HL-60 (cell line): ENCODE results near the gene PPP2R3A.

Experiments
- GABPA ChIP-seq: IDR thresholded peaks from 2 replicates; pipeline ENCODE4 v1.6.1; 2012; ENCODE audit warnings: low read depth
- POLR2AphosphoS5 ChIP-seq: IDR thresholded peaks from 2 replicates; pipeline ENCODE4 v1.6.1; 2012; ENCODE audit warnings: low read depth
- TF ChIP-seq, protein P1 (sequence below): IDR thresholded peaks from one replicate; pipeline ENCODE4 v1.5.1; 2011; ENCODE audit warnings: low read length, control low read depth, inconsistent platforms; ENCODE audit not compliant: insufficient read depth
- TF ChIP-seq, protein P2 (sequence below): IDR thresholded peaks from 2 replicates; pipeline ENCODE4 v1.6.1; 2012; ENCODE audit warnings: low read depth; ENCODE audit not compliant: insufficient replicate concordance

DNA sequence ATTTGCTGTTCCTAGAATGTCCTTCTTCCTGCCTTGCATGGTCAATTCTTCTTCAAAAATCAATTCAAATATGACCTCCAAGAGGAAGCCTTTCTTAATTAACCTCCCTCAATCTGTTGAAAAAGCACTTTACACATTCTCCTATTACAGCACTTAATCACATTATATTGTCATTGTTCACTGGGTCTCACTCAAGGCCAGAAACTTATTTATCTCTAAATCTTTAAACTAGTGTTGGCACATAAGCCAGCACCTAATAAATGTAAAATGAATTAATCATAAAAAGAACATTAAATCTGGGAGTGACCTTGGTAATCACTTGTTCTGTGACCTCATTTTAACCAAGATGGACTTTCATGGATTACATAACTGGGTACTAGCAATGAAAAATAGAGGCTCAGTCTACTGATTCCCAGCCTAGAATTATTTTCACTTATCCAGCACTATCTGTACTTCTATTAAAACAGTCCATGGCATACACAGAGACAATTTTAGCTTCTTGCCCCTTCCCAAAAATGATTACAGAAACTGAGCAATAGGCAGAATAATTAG, 208.5 kb downstream of the PPP2R3A start:
- TF ChIP-seq, protein P1, sequence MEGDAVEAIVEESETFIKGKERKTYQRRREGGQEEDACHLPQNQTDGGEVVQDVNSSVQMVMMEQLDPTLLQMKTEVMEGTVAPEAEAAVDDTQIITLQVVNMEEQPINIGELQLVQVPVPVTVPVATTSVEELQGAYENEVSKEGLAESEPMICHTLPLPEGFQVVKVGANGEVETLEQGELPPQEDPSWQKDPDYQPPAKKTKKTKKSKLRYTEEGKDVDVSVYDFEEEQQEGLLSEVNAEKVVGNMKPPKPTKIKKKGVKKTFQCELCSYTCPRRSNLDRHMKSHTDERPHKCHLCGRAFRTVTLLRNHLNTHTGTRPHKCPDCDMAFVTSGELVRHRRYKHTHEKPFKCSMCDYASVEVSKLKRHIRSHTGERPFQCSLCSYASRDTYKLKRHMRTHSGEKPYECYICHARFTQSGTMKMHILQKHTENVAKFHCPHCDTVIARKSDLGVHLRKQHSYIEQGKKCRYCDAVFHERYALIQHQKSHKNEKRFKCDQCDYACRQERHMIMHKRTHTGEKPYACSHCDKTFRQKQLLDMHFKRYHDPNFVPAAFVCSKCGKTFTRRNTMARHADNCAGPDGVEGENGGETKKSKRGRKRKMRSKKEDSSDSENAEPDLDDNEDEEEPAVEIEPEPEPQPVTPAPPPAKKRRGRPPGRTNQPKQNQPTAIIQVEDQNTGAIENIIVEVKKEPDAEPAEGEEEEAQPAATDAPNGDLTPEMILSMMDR = no peak
- TF ChIP-seq POLR2AphosphoS5 (no peak), GABPA (no peak)
- TF ChIP-seq, protein P2, sequence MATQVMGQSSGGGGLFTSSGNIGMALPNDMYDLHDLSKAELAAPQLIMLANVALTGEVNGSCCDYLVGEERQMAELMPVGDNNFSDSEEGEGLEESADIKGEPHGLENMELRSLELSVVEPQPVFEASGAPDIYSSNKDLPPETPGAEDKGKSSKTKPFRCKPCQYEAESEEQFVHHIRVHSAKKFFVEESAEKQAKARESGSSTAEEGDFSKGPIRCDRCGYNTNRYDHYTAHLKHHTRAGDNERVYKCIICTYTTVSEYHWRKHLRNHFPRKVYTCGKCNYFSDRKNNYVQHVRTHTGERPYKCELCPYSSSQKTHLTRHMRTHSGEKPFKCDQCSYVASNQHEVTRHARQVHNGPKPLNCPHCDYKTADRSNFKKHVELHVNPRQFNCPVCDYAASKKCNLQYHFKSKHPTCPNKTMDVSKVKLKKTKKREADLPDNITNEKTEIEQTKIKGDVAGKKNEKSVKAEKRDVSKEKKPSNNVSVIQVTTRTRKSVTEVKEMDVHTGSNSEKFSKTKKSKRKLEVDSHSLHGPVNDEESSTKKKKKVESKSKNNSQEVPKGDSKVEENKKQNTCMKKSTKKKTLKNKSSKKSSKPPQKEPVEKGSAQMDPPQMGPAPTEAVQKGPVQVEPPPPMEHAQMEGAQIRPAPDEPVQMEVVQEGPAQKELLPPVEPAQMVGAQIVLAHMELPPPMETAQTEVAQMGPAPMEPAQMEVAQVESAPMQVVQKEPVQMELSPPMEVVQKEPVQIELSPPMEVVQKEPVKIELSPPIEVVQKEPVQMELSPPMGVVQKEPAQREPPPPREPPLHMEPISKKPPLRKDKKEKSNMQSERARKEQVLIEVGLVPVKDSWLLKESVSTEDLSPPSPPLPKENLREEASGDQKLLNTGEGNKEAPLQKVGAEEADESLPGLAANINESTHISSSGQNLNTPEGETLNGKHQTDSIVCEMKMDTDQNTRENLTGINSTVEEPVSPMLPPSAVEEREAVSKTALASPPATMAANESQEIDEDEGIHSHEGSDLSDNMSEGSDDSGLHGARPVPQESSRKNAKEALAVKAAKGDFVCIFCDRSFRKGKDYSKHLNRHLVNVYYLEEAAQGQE = no peak
